Uterus (tissue), 4 donors: ENCODE data around the gene CCR7. TPM values are rescaled to one million over a fixed set of nuclear protein-coding genes. Genes with fewer than 3 reads are reported as not detected.

Experiments used
- DNase-seq, 2 donors: peaks; one replicate each; pipeline ENCODE4 v3.0.0-alpha.2; 2019 to 2020
- H3K27ac ChIP-seq, 2 donors: fragments of 200-600 bp; sonication (generic); 1 replicate in 1 of 2; 2 replicates in 1 of 2; pipeline ENCODE4 v1.5.1; 2016 to 2018
- H3K27me3 ChIP-seq, 2 donors: fragments of 200-600 bp; sonication (generic); one replicate each; pipeline ENCODE4 v1.5.1; 2018 to 2019; ENCODE audit warnings: control low read depth in 1 of 2
- H3K36me3 ChIP-seq, 2 donors: fragments of 200-600 bp; sonication (generic); one replicate each; pipeline ENCODE4 v1.5.1; 2019; ENCODE audit warnings: control low read depth in 1 of 2
- H3K4me1 ChIP-seq, 2 donors: fragments of 200-600 bp; sonication (generic); one replicate each; pipeline ENCODE4 v1.5.1; 2018 to 2019; ENCODE audit warnings: control low read depth in 1 of 2
- H3K4me3 ChIP-seq, 2 donors: fragments of 200-600 bp; sonication (generic); 1 replicate in 1 of 2; 2 replicates in 1 of 2; pipeline ENCODE4 v1.5.1; 2018 to 2019; ENCODE audit warnings: mild to moderate bottlenecking in 1 of 2
- H3K9me3 ChIP-seq, 2 donors: fragments of 200-600 bp; sonication (generic); one replicate each; pipeline ENCODE4 v1.5.1; 2019; ENCODE audit warnings: control low read depth in 1 of 2
- POLR2A ChIP-seq, 2 donors: fragments of 450-650 bp; IDR thresholded peaks; one replicate each; pipeline ENCODE4 v1.6.1; 2016; ENCODE audit warnings: antibody characterized with exemption in 2 of 2, mild to moderate bottlenecking in 1 of 2, moderate library complexity in 1 of 2
- intact Hi-C: fragments of 100-400 bp; cut with DNase I; formaldehyde crosslinking; loops from one replicate; pipeline ENCODE4 v1.15.1; 2023; ENCODE audit warnings: low total_unique reads
- total RNA-seq, 4 donors: library from RNA; depleted of rRNA in 3 of 4; stranded (reverse); fragments of >200 nt in 3 of 4; gene quantifications; one replicate each; pipeline versions ENCODE4 v1.1.0 to v1.2.4, GENCODE V29; 2014 to 2023
- TF ChIP-seq, protein P1 (sequence below), 4 experiments: fragments of 200-600 bp in 2 of 4; fragments of 450-650 bp in 2 of 4; sonication (generic) in 2 of 4; IDR thresholded peaks; one replicate each; pipeline ENCODE4 v1.5.1; 2016 to 2019; ENCODE audit warnings: antibody characterized with exemption in 4 of 4, mild to moderate bottlenecking in 2 of 4, moderate library complexity in 1 of 4
- donor health status: DM: yes; HTN: yes; CAD: no.

CCR7 gene
- total RNA-seq, 4 donors from 2014 or later, result 0.14 TPM; not detected in 3

DNA sequence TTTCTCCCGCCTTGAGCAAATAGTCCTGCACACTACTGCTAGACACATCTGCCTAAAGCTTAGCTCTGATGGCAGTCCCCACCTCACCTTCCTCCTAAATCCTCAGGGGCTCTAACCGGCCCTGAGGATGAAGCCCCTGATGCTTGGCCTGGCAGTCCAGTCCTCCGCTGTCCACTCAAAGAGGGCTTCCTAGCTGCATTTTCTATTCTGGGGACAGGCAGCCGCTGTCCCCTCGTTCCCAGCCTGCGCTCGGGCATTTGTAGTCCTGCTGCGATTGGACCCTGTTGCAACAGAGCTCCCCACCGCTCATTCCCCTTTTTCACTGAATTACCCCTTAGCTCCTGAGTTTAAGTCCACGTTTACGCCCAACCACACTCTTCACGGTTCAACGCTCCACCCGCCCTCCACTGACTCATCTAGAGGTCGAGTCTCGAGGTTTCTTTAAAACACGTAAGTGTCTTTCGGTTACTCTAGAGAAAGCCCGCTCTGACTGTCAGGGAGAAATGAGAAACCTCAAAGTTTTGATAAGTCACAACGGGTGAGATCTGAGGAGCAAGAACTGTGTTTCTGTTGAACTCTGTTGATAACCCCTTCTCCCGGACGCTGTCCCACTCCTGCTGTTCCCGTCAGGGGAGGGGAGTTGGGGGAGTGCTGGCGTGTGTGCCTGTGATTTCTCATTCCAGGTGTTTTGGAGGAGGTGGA, 4.5 kb downstream of the CCR7 start:
- TF ChIP-seq POLR2A (IDR thresholded peaks at IDR 0.05), result no peak
- Histone ChIP-seq H3K27ac (peak overlapping the region; percentile 55 to 83), H3K36me3 (no peaks in the 10 kb centered on the region), H3K4me1 (peaks cover 0 to 4% of the 10 kb centered on the region in 2 donors), H3K9me3 (no peaks in the 10 kb centered on the region), H3K4me3 (no peak overlapping the region), H3K27me3 (no peaks in the 10 kb centered on the region)
- DNase-seq, result peak in 1 of 2 donors; percentile 24
- intact Hi-C loops, result loop anchor here (2.0 kb wide), 1 partner anchor 120 kb away; no protein-coding TSS in a partner anchor

DNA sequence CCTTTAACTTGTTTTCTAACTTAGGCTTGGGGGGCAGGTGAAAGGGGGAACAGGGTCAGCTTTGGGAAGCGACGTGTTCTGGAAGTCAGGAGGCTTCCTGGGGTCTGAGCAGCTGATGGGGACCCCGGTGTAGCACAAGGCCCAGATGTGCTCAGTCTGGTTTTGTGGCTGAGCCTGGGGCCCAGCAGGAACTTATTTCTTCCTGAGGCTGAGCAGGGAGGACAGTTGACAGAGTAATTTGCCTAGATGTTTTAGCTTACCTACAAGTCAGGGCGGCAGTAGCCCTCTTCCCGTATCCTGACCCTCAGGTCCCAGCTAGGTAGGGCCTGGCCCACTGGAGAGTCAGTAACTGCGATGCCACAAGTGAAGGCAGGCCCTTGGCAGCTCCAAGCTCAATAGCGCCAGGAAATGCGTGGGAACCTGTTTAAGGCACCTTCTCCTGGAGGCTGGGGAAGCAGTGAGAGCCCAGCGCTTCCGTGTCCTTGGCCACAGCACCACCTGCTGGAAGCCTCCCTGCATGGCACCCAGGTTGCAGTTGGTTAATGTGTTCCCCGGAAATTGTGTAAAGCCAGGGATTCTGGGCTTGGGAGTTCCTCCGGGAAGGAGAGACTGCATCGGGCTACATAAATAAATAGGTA, 5.2 kb downstream of the CCR7 start:
- H3K36me3 ChIP-seq, result no peaks in the 10 kb centered on the region
- peaks cover 0 to 4% of the 10 kb centered on the region in 2 donors for H3K4me1 ChIP-seq
- intact Hi-C loops, result loop anchor here (2.0 kb wide), 1 partner anchor 119 kb away; no protein-coding TSS in a partner anchor
- DNase-seq, result peak; percentile 94 to 95
- TF ChIP-seq, protein P1, sequence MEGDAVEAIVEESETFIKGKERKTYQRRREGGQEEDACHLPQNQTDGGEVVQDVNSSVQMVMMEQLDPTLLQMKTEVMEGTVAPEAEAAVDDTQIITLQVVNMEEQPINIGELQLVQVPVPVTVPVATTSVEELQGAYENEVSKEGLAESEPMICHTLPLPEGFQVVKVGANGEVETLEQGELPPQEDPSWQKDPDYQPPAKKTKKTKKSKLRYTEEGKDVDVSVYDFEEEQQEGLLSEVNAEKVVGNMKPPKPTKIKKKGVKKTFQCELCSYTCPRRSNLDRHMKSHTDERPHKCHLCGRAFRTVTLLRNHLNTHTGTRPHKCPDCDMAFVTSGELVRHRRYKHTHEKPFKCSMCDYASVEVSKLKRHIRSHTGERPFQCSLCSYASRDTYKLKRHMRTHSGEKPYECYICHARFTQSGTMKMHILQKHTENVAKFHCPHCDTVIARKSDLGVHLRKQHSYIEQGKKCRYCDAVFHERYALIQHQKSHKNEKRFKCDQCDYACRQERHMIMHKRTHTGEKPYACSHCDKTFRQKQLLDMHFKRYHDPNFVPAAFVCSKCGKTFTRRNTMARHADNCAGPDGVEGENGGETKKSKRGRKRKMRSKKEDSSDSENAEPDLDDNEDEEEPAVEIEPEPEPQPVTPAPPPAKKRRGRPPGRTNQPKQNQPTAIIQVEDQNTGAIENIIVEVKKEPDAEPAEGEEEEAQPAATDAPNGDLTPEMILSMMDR (IDR thresholded peaks at IDR 0.05), result peak; percentile 98 to 100 (median 99)
- TF ChIP-seq POLR2A (IDR thresholded peaks at IDR 0.05), result peak; percentile 34 to 37
- H3K27ac ChIP-seq, result peak overlapping the region; percentile 74 to 83
- no peak overlapping the region for H3K4me3 ChIP-seq
- no peaks in the 10 kb centered on the region for H3K9me3 ChIP-seq
- H3K27me3 ChIP-seq, result no peaks in the 10 kb centered on the region

DNA sequence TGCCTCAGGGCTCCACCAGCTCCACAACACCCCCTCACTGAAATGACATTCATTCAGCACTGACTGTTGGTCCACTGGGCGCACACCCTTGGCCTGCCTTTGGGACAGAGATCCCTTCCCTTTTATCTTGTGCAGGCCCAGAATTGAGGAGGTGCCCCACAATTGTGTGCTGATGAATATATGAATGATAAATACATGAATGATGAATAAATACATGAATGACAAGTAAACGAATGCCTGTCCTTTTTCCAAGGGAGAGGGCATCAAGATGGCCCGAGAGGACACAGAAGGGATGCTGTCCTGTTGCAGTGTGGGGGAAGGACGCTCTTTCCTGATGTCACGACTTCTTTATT, 5.7 kb downstream of the CCR7 start:
- TF ChIP-seq, protein P1 (IDR thresholded peaks at IDR 0.05), result no peak
- TF ChIP-seq POLR2A (IDR thresholded peaks at IDR 0.05), result no peak
- peaks cover 0 to 4% of the 10 kb centered on the region in 2 donors for H3K4me1 ChIP-seq
- no peaks in the 10 kb centered on the region for H3K9me3 ChIP-seq
- H3K27me3 ChIP-seq, result no peaks in the 10 kb centered on the region
- no peak overlapping the region for H3K4me3 ChIP-seq
- no peak for DNase-seq
- H3K36me3 ChIP-seq, result no peaks in the 10 kb centered on the region
- H3K27ac ChIP-seq, result peak overlapping the region; percentile 74 to 83
- intact Hi-C loops, result no loop called here

DNA sequence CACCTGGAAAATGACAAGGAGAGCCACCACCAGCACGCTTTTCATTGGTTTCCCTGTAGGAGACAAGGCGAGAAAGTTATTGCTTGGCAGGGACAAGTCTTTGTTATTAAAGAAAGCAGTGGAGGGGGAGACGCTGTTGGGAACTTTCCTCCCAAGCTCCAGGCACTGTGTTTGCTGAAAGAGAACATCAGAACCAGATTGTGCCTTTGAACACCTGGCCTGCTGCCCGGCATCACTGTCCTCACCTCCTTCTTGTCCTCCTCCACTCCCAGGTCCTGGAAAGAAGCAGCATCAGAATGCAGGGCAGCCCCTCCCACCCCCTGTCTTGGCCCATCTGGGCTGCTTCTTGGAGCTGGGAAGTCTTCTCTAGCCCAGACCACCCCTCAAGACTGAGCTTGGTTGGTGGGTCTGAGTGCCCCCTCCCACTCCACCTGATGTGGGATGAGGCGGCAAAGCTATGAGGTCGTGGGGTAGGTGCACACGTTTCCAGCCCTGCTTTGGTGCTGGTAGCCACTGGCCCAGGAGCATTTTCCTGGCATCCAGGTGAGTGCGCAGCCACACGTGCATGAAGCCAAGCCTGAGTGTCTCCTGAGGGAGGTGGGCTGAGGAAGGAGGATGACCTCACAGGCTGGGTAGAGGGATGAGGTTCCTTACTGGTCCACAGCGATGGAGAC, 6.2 kb downstream of the CCR7 start:
- intact Hi-C loops, result no loop called here
- Histone ChIP-seq H3K4me1 (peaks cover 0 to 4% of the 10 kb centered on the region in 2 donors), H3K36me3 (no peaks in the 10 kb centered on the region), H3K27ac (peak overlapping the region; percentile 74 to 83), H3K27me3 (no peaks in the 10 kb centered on the region), H3K4me3 (no peak overlapping the region), H3K9me3 (no peaks in the 10 kb centered on the region)
- TF ChIP-seq, protein P1 (IDR thresholded peaks at IDR 0.05), result no peak
- TF ChIP-seq POLR2A (IDR thresholded peaks at IDR 0.05), result no peak
- DNase-seq, result peak; percentile 81 to 84

DNA sequence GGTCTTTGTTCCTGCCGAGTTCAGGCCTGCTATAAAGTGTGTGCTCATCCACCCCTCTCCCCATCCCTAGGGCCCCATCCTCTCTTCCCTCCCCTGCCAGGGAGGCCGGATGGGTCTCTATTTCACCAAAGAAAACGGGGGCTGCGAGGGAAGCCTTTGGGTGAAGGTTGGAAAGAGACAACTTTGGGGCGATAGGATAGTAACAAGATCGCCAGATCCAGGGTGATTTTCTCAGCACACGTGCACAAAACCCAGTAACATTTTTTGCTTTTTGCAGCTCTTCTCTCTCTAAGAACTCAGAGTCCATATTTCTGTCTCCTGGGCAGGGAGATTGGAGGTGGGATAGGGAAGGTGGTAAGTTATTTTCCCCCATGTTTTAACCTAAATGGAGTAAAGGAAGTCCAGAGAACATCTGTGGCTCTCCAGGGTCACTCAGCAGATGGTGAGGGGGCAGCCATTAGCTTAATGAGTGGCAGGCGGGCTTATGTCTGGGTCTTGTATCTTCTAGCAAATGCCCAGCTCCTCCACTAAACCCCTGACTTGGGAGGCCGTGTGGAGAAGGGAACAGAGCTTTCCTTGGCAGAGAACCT, 6.9 kb downstream of the CCR7 start:
- intact Hi-C loops, result no loop called here
- no peaks in the 10 kb centered on the region for H3K9me3 ChIP-seq
- H3K4me3 ChIP-seq, result no peak overlapping the region
- H3K36me3 ChIP-seq, result no peaks in the 10 kb centered on the region
- TF ChIP-seq POLR2A (IDR thresholded peaks at IDR 0.05), result no peak
- TF ChIP-seq, protein P1 (IDR thresholded peaks at IDR 0.05), result no peak
- H3K27me3 ChIP-seq, result no peaks in the 10 kb centered on the region
- H3K4me1 ChIP-seq, result peaks cover 2 to 4% of the 10 kb centered on the region in 2 donors
- DNase-seq, result no peak
- H3K27ac ChIP-seq, result peak overlapping the region; percentile 74 to 83
